SU-DHL-6 (cell line): ENCODE measurements around the gene SHC3.

Experiments
- EZH2phosphoT487 ChIP-seq: fragments of 200-600 bp; sonication (generic), shearing (Covaris generic); conservative IDR thresholded peaks from 2 replicates; pipeline ENCODE4 v1.6.1; 2018; ENCODE audit warnings: mild to moderate bottlenecking, antibody characterized with exemption, low read length, moderate library complexity, mixed read lengths
- TF ChIP-seq, protein P1 (sequence below): fragments of 200-600 bp; sonication (generic); IDR thresholded peaks from one replicate; pipeline ENCODE4 v1.5.1; 2017; ENCODE audit warnings: antibody characterized with exemption, mild to moderate bottlenecking, low read length, moderate library complexity; ENCODE audit not compliant: insufficient read depth, poor library complexity, severe bottlenecking

DNA sequence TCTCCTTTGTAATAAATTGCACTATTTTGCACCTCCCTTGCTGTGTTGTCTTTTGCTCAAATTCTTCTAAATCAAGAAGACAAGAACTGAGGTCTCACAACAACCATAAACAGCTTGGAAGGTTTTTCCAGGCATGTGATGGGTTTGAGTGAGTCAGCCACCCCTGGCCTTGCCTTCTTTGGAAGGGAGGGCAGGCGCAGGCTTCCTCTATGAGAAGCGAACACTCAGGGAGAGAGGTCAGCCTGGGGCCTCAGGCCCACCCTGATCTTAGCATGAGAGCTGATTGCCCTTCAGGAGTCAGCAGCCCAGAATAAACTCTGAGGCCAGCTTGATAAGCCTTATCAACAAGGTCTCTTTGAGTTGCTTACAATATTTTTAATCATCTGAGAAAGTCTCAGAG is 155.7 kb downstream of the SHC3 start:
- TF ChIP-seq EZH2phosphoT487: no peak
- TF ChIP-seq, protein P1, sequence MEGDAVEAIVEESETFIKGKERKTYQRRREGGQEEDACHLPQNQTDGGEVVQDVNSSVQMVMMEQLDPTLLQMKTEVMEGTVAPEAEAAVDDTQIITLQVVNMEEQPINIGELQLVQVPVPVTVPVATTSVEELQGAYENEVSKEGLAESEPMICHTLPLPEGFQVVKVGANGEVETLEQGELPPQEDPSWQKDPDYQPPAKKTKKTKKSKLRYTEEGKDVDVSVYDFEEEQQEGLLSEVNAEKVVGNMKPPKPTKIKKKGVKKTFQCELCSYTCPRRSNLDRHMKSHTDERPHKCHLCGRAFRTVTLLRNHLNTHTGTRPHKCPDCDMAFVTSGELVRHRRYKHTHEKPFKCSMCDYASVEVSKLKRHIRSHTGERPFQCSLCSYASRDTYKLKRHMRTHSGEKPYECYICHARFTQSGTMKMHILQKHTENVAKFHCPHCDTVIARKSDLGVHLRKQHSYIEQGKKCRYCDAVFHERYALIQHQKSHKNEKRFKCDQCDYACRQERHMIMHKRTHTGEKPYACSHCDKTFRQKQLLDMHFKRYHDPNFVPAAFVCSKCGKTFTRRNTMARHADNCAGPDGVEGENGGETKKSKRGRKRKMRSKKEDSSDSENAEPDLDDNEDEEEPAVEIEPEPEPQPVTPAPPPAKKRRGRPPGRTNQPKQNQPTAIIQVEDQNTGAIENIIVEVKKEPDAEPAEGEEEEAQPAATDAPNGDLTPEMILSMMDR: no peak
